ENCODE measurements around the gene ZNF341. TPM values are rescaled to one million over a fixed set of nuclear protein-coding genes. Genes with fewer than 3 reads are reported as not detected.

Gene ZNF341
- total and polyA plus RNA-seq, 4 donors: 2.1 to 4.3 (median 3.4) TPM

- H3K4me3 ChIP-seq: no peak overlapping the region
- H3K9ac ChIP-seq (ENCODE audit: insufficient read depth in 1 of 2, low read length in 2 of 2): no peak overlapping the region
- no peaks in the 10 kb centered on the region for H3K36me3 ChIP-seq (ENCODE audit: control insufficient read depth in 4 of 4, insufficient read depth in 4 of 4, low read length in 4 of 4)
- peaks cover 0 to 1% (median 0%) of the 10 kb centered on the region in 5 donors for H3K4me1 ChIP-seq (ENCODE audit: control insufficient read depth in 5 of 5, insufficient read depth in 5 of 5, low read length in 5 of 5)
- no peak overlapping the region for H3K27ac ChIP-seq (ENCODE audit: low read depth in 1 of 2, low read length in 1 of 2)
- 90 to 92% methylated on average over 12 to 27 of the region's 27 CpGs for WGBS, 2 donors
- DNase-seq (no peak), ATAC-seq (ENCODE audit: insufficient read depth, low FRiP score) (no peak)
- TF ChIP-seq CTCF (IDR thresholded peaks at IDR 0.05; ENCODE audit: control extremely low read depth, extremely low read depth): no peak
- H3K9me3 ChIP-seq (ENCODE audit: control insufficient read depth in 4 of 4, insufficient read depth in 3 of 4, low read length in 3 of 4): no peaks in the 10 kb centered on the region
- no peaks in the 10 kb centered on the region for H3K27me3 ChIP-seq (ENCODE audit: control insufficient read depth in 3 of 3, insufficient read depth in 3 of 3, low read length in 2 of 3)
Observed at GRCh38 chr20:33701629-33702450, 30.0 kb upstream of the ZNF341 start.

GRCh38 chr20:33702861-33703260, 28.9 kb upstream of the ZNF341 start:
- H3K36me3 ChIP-seq (ENCODE audit: control insufficient read depth in 4 of 4, insufficient read depth in 4 of 4, low read length in 4 of 4): peaks cover 0 to 6% (median 0%) of the 10 kb centered on the region in 4 donors
- 51 to 76% methylated on average over 5 of the region's 5 CpGs for WGBS, 2 donors
- no peak for TF ChIP-seq CTCF (IDR thresholded peaks at IDR 0.05; ENCODE audit: control extremely low read depth, extremely low read depth)
- H3K9me3 ChIP-seq (ENCODE audit: control insufficient read depth in 4 of 4, insufficient read depth in 3 of 4, low read length in 3 of 4): no peaks in the 10 kb centered on the region
- no peak for DNase-seq
- ATAC-seq (ENCODE audit: insufficient read depth, low FRiP score): no peak
- no peak overlapping the region for H3K27ac ChIP-seq (ENCODE audit: low read depth in 1 of 2, low read length in 1 of 2)
- no peaks in the 10 kb centered on the region for H3K27me3 ChIP-seq (ENCODE audit: control insufficient read depth in 3 of 3, insufficient read depth in 3 of 3, low read length in 2 of 3)
- H3K4me3 ChIP-seq: no peak overlapping the region
- no peak overlapping the region for H3K9ac ChIP-seq (ENCODE audit: insufficient read depth in 1 of 2, low read length in 2 of 2)
- peaks cover 0 to 1% (median 0%) of the 10 kb centered on the region in 5 donors for H3K4me1 ChIP-seq (ENCODE audit: control insufficient read depth in 5 of 5, insufficient read depth in 5 of 5, low read length in 5 of 5)

GRCh38 chr20:33703498-33704137, 28.2 kb upstream of the ZNF341 start:
- ATAC-seq (ENCODE audit: insufficient read depth, low FRiP score) (no peak), DNase-seq (no peak)
- H3K4me1 ChIP-seq (ENCODE audit: control insufficient read depth in 5 of 5, insufficient read depth in 5 of 5, low read length in 5 of 5): peaks cover 0 to 1% (median 0%) of the 10 kb centered on the region in 5 donors
- no peaks in the 10 kb centered on the region for H3K9me3 ChIP-seq (ENCODE audit: control insufficient read depth in 4 of 4, insufficient read depth in 3 of 4, low read length in 3 of 4)
- peaks cover 0 to 7% (median 0%) of the 10 kb centered on the region in 4 donors for H3K36me3 ChIP-seq (ENCODE audit: control insufficient read depth in 4 of 4, insufficient read depth in 4 of 4, low read length in 4 of 4)
- TF ChIP-seq CTCF (IDR thresholded peaks at IDR 0.05; ENCODE audit: control extremely low read depth, extremely low read depth): no peak
- no peak overlapping the region for H3K27ac ChIP-seq (ENCODE audit: low read depth in 1 of 2, low read length in 1 of 2)
- H3K9ac ChIP-seq (ENCODE audit: insufficient read depth in 1 of 2, low read length in 2 of 2): no peak overlapping the region
- H3K4me3 ChIP-seq: no peak overlapping the region
- WGBS, 2 donors: 94% methylated on average over 8 of the region's 8 CpGs
- H3K27me3 ChIP-seq (ENCODE audit: control insufficient read depth in 3 of 3, insufficient read depth in 3 of 3, low read length in 2 of 3): no peaks in the 10 kb centered on the region

All from lung (tissue), 12 donors.